NCI-H1436 treated with DMSO at 0.1 percent for 48 hours (cell line): Measurements from ENCODE around the gene GORAB.

Experiments used
- DNase-seq: peaks from one replicate; lab custom pipeline; 2025; lab: John Stamatoyannopoulos, UW

GORAB gene, protein sequence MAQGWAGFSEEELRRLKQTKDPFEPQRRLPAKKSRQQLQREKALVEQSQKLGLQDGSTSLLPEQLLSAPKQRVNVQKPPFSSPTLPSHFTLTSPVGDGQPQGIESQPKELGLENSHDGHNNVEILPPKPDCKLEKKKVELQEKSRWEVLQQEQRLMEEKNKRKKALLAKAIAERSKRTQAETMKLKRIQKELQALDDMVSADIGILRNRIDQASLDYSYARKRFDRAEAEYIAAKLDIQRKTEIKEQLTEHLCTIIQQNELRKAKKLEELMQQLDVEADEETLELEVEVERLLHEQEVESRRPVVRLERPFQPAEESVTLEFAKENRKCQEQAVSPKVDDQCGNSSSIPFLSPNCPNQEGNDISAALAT

DNA sequence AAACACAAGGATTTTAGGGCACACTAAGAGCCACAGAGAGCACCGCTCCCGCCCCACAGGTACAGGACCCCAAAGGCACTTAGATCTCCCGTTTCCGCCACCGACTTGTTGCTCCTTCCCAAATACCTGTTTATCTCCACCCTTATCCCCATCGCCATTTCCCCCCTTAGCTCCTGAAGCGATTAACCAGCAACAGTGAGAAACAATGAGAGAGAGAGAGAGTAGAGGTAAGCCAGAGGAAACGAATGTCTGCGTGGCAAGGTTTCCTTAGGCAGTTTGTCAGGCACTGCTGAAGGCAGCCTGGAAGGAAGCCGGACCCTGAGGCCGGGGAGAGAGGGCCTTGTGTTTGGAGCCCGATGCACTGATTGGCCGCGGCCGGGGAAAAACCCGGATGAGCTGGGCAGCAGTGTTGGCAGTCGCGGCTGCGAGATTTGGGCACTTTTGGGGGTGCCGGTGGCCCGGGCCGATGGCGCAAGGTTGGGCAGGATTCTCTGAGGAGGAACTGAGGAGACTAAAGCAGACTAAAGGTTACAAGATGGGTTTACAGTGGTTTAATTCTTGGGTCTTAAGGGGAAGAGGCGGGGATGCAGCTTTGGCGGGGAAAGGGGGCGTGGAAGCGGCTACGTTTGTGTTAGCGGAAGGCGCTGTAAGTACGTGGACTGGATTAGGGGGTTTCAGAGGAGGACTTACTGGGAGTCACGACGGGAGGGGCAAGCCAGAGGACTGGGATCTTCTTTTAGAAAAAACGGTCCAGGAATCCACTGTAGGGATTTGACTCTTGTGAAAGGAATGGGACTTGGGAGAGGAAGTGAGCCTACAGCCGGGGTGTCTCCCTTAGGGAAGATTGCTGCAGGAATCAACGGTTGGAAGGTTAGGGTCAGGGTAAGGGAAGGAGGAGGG is at the start of gene GORAB:
TSS of gene GORAB (plus strand) at position 409 of the 900 bp plus-strand sequence. CDS start at position 467, 58 bp downstream.
- DNase-seq = peak; percentile 64

DNA sequence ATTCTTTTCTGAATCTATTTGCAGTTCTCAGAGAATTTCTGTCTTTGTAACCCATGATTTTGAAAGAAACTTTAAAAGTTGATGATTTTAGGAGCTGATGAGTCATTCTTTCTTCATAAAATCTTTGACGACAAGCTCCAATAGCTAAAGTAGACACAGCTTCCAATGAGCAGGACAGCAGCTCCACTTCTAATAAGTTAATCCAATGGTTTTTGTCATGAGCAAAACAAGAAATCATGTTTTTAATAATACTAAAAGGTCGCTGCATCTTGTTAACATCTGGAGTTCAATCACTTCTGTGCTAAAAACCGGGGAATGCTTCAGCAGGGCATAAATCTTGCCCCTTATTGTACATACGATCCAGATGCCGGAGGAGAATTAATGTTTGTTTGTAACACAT is 48.9 kb upstream of the GORAB start:
- DNase-seq = no peak

DNA sequence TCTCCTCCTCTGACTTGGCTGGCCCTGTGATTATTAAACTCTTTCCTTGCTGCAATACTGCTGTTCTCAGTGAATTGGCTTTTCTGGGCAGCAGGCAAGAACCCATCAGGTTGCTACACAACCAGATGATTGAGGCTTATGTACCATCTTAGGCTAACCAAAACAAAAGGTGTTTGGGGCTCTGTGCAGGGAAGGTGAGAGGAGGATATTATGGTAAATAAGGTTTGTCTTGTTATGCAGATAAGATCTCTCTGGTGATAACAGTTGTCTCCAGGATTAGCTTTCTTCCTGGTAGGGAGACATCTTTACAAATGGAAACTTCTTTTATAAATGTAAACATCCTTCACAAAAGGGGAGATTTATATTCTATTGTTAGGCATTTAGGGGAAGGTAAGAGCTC is 44.5 kb upstream of the GORAB start:
- no peak for DNase-seq

DNA sequence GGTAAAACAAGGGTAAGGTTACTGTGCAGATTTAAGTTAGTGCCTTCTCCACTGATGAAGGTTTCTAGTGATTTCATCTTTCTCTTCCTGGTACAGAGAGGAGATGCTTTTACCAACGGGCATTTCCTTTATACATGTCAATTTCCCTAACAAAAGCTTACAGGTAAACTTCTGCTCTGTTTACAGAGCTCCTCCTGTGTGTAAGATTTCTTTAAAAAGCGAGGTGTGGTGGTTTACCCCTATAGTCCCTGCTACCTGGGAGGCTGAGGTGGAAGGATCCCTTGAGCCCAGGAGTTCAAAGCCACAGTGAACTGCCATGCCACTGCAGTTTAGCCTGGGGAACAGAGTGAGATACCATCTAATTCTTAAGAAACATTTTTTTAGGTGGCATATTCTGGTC is 40.7 kb upstream of the GORAB start:
- DNase-seq = no peak

GRCh38 chr1:170494369-170494768 is 37.6 kb upstream of the GORAB start:
- DNase-seq = no peak

DNA sequence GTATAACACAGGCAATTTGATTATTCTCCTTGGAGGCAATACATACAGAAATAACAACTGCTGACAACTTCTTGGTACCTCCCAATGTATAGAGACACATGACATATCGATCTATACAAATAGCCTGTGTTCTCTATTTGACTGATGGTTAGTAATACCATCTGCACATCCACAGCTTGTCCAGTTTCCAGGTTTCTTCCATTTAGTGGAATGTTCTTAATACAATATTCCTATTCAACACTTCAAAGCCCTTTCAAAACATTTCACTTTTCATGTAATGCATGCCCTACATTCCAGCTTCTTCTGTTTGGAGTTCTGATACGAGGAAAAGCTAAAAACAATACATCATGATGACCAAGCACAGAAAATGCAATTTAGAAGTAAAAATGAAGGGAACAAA is 37.0 kb upstream of the GORAB start:
- DNase-seq = no peak

- no peak for DNase-seq
Measured at GRCh38 chr1:170498876-170499275, 33.1 kb upstream of the GORAB start.

DNA sequence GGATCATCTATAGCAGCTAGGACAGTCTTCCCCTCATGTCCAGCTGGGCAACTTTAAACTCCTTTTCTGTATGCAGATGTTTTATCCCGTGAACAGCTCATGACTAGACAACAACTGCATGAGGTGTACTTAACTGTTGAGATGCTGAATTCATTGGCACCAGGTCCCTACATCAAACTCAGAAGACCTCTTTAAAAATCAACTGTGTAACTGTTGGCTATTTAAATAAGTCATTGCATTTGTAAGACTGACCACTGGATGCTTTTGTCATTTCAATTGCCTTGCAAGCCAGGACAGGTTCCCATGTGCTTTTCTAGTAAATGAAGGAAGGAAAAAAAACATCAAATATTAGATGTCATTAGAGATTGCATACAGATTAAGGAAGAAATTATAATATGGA is 28.3 kb upstream of the GORAB start:
- no peak for DNase-seq

DNA sequence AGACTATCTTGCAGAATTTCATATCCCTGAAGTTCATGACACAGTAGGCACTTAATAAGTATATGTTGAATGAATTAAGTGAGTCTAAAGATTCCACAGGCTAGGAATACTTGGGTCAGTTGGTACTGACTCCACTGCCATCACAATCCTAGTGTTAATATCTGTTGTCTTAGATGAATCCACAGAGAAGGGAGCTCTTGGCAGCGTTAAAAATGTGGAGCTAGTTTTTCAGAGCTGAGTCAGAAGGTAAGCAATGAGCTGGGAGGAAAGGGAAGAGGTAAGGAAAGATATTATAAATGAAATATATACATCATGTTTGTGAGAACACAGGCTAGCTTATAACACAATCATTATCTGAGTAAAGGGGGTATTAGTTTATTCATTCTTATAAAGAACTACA is 21.8 kb upstream of the GORAB start:
- DNase-seq = no peak

GRCh38 chr1:170511038-170511437 is 20.9 kb upstream of the GORAB start:
- no peak for DNase-seq

GRCh38 chr1:170513138-170513537 is 18.8 kb upstream of the GORAB start:
- no peak for DNase-seq

- DNase-seq = no peak
Measured at GRCh38 chr1:170518185-170518834, 13.7 kb upstream of the GORAB start.

- no peak for DNase-seq
Measured at GRCh38 chr1:170518965-170519364, 13.0 kb upstream of the GORAB start.

DNA sequence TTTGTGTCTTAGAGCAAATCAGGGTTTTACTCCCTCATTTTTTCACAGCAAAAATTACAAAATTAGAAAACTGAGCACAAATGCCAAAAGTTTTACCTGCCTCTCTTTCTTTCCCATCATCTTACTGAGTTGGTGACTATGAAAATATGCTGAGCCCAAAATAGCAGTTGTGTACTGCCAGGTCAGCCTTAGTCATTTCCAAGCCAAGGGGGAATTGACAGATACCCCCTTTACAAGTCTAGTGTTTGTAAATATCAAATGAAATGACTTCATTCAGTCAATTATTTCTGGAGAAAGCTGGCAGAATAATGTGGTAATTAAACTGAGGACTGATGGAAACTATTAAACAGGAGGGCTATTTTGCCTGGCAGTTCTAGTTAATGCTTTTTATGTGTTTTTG is 11.4 kb upstream of the GORAB start:
- no peak for DNase-seq

- DNase-seq = no peak
Measured at GRCh38 chr1:170521818-170522217, 10.1 kb upstream of the GORAB start.

DNA sequence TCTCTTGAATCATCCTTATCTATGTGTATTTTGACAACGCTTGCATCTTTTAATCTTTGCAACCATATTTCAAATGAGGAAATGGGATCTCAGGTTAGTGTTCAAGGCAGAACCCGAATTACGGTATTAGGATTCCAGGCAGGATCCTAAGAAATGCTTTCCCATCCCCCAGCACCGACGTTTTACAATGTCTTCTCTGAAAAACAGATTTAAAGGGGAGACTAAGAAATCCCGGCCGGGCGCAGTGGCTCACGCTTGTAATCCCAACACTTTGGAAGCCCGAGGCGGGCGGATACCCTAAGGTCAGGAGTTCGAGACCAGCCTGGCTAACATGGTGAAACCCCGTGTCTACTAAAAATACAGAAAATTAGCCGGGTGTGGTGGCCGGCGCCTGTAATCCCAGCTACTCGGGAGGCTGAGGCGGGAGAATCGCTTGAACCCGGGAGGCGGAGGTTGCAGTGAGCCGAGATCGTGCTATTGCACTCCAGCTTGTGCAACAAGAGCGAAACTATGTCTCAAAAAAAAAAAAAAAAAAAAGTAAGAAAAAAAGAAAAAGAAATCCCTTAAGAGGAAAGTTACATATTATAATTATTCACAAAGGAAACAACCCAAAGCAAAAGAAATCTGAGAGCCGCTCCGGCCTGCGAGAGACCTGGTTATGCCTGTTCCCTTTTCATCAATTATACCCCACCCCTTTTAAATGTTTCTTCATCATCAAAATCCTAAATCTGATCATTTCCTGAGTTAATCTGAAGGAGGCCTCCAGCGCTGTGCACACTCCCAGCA is 801 bp upstream of the GORAB start:
- no peak for DNase-seq

- DNase-seq = no peak
Measured at GRCh38 chr1:170533298-170533697, 1.3 kb downstream of the GORAB start.

DNA sequence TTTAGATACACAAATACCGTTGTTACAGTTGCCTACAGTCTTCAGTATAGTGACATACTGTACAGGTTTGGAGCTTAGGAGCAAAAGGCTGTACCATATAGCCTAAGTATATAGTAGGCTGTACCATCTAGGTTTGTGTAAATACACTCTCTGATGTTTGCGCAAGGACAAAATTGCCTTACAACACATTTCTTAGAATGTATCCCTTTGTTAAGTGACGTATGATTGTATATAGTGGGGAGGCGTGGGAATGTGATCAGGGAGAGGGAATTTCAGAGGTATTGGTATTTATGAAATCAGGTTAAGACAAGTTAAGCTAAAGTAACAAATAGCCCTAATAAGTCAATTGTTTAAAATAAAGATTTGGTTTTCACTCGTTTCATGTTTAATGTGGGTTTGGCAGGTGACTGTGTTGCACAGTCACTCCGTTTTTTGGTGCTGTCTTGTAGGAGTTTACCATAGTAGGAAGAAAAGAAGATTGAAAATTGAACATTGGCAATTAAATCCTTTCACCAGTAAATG is 2.7 kb downstream of the GORAB start:
- DNase-seq = no peak

DNA sequence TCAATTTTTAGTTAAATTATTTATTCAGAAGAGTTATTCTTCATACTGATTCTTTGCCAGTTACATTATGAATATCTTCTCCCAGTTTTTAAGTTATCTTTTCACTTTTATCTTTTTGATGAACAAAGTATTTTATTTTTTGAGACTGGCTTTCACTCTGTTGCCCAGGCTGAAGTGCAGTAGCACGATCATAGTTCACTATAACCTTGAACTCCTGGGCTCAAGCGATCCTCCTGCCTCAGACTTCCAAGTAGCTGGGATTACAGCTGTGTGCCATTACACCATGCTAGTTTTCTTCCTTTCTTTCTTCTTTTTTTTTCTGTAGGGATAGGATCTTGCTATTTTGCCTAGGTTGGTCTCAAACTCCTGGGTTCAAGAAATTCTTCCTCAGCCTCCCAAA is 3.5 kb downstream of the GORAB start:
- no peak for DNase-seq

GRCh38 chr1:170536924-170537551 is 5.1 kb downstream of the GORAB start:
- DNase-seq = no peak
